AG09319 (cell line): ENCODE data around the gene SEMA3E.

Source experiments
- DNase-seq: peaks from one replicate; pipeline ENCODE4 v3.0.0-alpha.2; 2010; ENCODE audit warnings: low read depth; ENCODE audit errors: extremely low read depth
- CTCF ChIP-seq: IDR thresholded peaks from 2 replicates; pipeline ENCODE4 v1.5.1; 2011; ENCODE audit warnings: low read depth, mild to moderate bottlenecking, inconsistent platforms, low read length, moderate library complexity

Gene SEMA3E

GRCh38 chr7:83640731-83641537 is 8.0 kb downstream of the SEMA3E start:
- no peak for TF ChIP-seq CTCF
- DNase-seq: no peak

DNA sequence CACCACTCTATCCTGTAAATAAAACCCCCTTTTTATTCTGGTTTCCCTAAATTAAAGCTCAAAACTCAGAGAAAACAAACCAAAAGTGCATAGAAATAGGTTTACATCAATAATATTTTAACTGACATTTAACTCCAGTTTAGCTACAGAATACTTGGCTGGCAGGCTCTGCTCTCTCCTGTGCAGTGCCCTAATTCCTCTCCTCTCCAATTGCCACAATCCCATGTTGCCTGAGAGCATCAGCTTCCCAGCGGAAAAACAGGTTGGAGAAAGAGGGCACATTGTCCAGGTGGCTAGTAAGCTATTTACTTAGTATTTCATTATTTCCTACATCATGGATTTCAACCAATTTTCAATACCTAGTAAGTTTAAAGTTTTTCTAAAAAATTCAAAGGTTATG is 8.7 kb downstream of the SEMA3E start:
- no peak for DNase-seq
- TF ChIP-seq CTCF: no peak

DNA sequence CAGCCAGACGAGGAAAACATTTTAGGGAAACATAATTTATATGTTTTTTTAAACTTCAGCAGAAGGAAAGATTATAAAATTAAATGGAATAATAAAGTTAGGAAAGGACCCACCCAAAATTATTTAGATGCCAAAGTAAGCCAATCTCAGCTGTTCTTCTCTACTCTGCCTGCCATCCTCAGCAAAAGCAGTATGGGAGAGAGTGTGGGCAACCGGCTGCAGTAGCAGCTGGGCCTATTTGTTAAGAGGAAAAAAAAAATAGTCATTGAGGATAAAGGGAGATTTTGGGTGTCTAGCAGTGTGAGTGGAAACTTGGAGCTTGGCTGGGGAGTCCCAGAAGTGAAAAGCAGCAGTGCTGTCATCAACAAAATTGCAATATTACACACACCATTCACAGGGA is 15.4 kb downstream of the SEMA3E start:
- TF ChIP-seq CTCF: no peak
- DNase-seq: no peak

DNA sequence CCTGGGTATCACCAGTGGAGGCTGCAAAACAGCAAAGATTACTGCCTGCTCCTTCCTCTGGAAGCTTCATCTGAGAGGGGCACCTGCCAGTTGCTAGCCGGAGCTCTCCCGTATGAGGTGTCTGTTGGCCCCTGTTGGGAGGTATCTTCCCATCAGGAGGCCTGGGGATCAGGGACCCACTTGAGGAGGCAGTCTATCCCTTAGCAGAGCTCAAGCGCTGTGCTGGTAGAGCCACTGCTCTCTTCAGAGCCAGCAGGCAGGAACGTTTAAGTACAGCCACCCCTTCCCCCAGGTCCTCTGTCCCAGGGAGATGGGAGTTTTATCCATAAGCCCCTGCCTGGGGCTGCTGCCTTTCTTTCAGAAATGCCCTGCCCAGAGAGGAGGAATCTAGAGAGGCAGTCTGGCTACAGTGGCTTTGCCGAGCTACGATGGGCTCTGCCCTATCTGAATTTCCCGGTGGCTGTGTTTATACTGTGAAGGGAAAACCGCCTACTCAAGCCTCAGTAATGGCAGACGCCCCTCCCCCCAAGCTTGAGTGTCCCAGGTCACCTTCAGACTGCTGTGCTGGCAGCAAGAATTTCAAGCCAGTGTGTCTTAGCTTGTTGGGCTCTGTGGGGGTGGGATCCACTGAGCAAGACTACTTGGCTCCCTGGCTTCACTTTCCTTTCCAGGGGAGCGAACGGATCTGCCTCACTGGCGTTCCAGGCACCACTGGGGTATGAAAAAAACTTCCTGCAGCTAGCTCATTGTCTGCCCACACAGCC is 19.6 kb downstream of the SEMA3E start:
- DNase-seq: no peak
- TF ChIP-seq CTCF: no peak

- no peak for TF ChIP-seq CTCF
- no peak for DNase-seq
Measured at GRCh38 chr7:83617858-83618257, 31.1 kb downstream of the SEMA3E start.

DNA sequence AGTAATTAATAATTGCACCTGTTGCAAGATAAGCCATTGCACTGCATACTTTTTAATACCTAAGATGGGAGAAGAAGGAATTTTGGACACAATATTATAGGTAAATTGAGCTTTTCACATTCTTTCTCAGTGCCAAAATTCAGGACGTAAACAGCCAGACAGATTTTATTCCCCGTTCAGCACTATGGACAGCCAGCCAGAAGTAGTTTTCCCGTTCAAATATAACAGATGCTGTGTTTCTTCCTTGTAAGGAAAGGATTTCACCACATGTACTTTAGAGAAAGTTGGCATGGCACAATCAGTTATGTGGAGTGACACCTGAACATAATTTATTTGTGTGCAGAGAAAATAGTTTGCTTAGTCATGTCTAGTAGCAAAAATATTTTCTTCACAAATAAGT is 34.8 kb downstream of the SEMA3E start:
- DNase-seq: no peak
- no peak for TF ChIP-seq CTCF

- TF ChIP-seq CTCF: no peak
- no peak for DNase-seq
Measured at GRCh38 chr7:83613232-83613631, 35.7 kb downstream of the SEMA3E start.
